NCI-H146 (cell line): ENCODE results near the gene ACTL8.

Experiments
- DNase-seq: peaks from one replicate; lab custom pipeline; 2025; lab: John Stamatoyannopoulos, UW

ACTL8 gene

DNA sequence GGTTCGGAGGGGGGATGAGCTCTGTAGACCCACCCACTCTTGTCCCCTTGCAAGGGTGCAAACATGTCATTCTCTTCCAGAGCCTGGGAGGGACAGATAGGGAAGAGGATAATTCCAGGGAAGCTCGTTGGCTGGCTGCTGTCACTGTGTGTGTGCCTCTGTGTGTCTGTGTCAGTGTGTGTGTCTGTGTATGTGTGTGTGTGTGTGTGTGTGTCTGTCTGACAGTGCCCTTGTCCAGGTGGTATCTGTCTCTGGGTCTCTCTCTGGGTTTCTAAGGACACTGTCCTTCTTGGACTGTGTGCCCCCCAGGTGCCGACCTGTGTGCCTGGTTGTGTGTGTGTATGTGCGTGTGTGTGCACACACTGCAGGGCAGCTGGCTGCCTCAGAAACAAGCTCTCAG, 90.5 kb downstream of the ACTL8 start:
- DNase-seq = no peak

DNA sequence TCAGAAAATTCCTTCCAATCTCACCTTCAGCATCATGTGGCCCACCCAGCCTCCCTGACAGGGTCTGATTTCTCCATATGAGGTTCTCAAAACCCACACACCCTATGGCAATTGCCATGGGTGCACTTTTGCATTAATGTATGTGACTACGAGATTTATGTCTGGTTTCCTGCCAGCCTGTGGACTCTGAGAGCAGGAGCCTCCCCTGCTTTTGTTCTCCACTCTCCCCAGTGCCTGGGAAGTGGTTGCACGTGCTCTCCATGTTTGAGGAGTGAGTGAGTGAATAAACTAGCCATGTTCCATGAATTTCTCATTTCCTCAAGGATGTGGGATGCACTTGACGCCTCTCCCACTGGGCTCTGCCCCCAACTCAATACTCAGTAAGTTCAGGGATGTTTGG, 91.2 kb downstream of the ACTL8 start:
- no peak for DNase-seq

DNA sequence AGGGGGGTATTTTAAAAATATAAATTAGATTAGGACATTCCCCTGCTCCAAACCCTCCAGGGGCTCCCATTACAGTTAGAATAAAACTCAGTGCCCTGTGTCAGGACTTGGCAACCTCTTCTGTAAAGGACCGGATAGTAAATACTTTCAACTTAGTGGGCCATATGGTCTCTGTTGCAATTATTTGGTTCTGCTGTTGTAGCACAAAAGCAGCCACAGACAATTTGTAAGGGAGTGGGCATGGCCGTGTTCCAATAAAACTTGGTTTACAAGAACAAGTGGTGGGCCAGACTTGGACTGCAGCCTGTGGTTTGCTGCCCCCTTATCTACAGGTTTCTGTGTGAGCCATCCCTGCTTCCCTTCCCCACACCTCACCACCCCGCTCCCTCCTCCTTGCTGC, 92.0 kb downstream of the ACTL8 start:
- no peak for DNase-seq

DNA sequence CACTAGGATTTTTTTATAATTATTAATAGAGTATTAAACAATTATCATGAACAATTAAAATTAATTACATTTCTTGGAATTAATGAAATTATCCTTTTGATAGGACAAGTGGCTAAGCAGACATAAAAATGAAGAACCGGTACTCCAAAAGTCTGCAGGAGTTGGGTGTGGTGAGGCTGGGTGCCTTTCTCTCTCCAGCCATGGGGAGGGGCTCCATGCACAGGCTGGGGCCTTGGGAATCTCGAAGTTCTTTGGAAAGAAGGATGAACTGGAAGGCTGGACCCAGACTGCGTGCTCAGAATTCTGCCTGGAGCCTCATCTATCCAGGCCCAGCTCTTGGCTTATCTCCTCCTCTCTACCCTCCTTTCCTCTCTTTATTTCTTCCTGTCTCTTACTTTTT, 94.1 kb downstream of the ACTL8 start:
- no peak for DNase-seq

- DNase-seq = no peak
Observed at GRCh38 chr1:17851056-17851455, 95.9 kb downstream of the ACTL8 start.

DNA sequence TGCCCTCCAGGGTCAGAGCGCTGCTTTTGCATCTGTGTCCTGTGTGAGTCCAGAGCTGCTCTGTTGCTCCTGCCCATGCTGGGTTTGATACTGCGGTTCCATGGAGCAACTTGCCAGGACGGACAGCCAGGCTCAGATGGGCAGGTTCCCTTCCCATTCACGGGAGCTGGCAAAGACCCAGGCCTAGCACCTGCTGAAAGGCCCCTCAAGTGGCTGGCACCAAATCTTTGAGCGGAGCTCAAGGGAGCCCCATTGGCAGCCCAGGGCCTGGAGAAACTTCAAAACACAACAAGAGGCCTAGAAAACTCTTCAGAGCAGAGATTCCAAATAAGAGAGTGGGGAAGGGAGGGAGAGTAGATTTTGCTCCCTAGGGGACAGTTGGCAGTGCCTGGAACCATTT, 97.2 kb downstream of the ACTL8 start:
- no peak for DNase-seq

DNA sequence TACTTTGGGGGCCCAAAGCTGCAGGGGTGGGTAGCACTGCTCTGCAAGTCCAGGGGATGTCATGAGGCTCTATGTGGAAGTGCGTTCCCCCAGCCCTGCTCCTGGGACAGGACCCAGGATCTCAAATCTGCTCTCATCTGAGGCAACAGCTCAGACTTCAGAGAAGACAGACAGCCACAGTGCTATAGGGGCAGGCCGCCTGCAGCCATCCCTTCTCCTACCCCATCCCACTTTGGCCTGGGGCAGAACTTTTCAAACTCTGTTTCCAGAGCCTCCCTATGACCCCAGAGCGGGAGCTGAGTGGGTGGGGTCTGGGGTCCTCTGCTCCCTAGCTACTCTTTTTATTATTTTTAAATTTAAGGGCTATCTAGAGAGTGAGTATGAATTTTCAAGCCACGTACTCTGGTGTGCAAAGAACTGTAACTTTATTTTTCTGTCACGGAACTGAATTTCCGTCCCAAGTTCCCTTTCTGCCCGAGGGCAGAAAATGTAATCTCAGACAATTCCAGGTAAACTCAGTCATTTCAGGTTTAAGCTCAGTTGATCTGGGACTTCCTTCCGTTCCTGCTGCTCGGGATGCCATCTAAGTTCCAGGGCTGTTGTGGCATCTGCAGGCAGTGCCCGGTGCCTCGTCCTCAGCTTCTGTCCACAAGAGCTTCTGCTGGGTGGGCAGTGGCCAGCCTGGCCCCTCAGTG, 98.3 kb downstream of the ACTL8 start:
- no peak for DNase-seq

DNA sequence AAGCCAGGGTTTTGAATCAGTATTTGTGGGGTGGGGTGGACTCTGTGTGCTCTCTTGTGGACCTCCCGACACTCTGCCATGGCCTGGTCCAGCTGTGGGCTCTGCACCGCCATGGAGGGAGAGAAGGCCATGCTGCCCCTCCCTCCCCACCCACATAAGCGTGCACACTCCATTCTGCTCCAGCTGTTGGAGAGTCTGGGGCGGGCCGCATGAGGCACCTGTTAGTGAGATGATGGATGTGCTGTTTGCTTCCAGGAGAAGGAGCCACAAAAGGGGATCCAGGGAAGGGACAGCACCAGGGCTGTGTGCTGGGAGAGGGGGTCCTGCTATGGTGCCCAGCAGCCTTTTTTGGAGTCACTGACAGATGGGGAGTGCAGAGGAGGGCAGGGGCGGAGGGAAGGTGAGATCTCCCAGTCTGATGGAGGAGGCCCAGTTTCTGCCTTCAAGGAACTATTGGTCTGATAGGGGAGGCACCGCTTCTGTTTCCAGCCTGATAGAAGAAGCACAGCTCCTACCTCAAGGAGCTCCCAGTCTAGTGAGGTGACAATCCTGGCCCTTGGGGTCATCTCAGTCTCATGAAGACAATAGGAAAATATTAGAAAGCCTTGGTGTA, 101.5 kb downstream of the ACTL8 start:
- DNase-seq = no peak

DNA sequence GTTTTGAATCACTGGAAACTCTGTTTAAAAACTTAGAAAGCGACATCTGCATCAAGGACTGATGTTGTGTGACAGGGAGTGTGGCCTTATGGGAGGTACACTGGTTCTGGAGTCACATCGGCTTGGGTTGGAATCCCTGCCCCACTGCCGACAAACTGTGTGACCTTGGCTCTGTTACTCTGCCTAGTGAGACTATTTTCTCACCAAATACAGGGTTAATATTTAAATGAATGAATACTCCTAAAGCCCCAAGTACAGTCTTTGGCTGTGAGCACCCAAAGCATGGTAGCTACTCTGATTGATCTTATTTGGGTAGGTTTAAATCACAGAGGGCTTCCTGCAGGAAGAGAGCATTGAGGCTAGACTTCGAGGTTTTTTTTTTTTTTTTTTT, 102.0 kb downstream of the ACTL8 start:
- no peak for DNase-seq

DNA sequence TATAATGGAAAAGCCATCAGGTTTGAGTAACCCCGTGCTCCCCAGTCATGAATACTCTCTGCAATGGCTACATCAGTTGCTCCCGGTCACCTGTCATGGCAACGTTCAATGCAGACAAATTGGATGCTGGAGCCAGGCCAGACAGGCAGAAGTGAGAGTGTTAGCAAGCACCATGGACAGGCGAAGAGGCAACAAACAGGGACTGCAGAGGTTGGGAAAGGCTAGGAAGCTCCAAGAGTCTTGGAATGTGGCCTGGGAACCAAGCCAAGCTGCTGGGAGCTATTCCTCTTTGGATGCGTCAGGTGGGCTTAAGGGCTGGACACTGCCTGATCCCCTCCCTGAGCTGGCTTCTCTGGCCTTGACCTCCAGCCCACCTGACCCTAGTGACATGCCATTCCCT, 102.9 kb downstream of the ACTL8 start:
- no peak for DNase-seq

GRCh38 chr1:17860812-17861211, 105.7 kb downstream of the ACTL8 start:
- DNase-seq = no peak

GRCh38 chr1:17861685-17862084, 106.6 kb downstream of the ACTL8 start:
- DNase-seq = peak; percentile 24

- DNase-seq = no peak
Observed at GRCh38 chr1:17862121-17862520, 107.0 kb downstream of the ACTL8 start.

DNA sequence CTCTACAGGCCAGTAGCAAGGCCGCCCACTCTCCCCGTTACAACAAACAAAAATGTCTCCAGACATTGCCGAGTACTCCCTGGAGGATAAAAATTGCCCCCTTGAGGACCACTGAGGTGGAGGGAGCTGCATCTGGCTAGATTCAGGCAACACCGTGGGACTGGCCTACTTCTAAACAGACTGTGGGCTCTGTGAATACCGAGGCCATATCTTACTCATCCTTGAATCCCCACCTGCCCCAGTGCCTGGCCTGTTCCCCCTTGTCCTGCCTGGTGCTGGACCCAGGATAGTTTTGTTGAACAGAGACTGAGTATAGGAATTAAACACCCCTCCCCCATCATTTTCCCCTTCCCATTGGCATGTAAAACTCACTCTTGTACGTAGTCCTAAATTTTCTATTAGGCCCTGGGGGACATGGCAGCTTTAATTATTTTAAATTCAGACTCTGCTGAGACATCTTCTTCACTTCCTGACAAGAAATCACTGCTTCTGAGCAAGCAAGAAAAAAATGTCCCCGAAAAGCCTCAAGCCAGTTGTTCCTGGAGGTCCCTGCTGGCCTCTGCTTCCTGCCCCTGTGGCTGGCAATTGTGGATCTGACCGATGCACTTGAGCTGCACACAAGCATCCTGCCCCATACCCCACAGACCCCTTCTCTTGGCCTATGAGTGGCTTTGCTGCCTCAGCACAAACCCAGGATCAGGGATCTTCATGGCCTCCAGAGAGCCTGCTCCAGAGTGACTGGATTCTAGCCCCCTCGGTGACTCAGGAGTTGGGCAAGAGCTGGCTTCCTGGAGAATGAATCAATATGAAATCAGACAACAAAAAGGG, 111.0 kb downstream of the ACTL8 start:
- no peak for DNase-seq

DNA sequence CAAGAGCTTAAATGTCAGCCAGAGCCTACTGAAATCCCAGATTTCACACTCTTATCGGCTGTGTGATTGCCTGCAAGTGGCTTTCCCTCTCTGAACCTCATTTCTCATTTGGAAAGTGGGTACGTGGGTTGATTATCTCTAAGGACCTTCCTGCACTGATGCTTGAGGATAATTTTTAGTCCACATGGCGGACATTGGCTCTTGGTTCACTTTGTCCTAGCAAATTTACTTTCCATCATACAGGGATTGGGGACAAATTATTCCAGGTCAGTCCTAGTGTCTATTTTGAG, 111.6 kb downstream of the ACTL8 start:
- no peak for DNase-seq

GRCh38 chr1:17867470-17867869, 112.3 kb downstream of the ACTL8 start:
- DNase-seq = no peak

DNA sequence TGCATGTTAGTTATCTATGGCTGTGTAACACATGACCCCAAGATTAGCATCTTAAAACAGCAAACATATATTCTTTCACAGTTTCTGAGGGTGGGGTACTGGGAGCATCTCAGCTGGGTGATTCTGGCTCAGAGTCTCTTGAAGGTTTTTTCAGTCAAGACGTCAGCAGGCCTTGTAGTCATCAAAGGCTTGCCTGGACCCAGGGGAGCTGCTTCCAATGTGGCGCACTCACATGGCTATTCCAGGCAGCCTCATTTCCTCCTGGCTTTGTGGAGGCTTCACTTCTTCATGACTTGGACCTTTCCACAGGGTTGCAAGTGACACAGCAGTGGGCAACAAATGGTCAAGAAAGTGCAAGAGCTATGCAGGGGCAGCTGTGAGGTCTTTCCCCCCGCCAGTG, 114.7 kb downstream of the ACTL8 start:
- DNase-seq = no peak

- no peak for DNase-seq
Observed at GRCh38 chr1:17870679-17871078, 115.5 kb downstream of the ACTL8 start.

DNA sequence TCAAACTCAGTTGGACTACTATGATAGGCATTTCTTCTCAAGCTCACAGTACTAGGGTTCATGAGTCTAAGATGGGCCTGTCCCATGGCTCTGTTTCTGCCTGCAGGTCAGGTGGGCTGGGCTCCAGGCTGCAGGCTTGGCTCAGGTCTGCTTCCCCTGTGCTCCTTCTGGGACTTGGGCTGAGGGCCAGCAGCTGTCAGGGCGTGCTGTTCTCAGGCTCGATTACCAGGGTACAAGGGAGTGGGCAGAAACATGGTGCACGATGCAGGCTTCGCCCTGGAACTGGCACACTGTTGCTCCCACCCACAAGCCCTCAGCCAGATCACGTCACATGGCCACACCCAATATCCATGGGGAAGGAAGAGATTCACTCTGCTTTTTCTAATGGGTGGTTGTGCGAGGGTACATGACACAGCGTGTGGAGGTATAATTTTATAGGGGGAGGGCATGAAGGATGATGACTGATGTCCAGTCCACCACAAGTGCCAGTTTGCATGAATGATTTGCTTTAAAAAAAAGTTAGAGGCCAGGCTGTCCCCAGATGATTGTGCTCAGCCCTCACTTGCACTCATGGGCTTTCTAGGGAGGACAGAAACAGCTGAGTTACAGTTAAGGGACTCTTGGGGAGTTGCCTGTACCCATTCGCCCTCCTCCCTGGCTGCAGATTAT, 118.0 kb downstream of the ACTL8 start:
- no peak for DNase-seq

DNA sequence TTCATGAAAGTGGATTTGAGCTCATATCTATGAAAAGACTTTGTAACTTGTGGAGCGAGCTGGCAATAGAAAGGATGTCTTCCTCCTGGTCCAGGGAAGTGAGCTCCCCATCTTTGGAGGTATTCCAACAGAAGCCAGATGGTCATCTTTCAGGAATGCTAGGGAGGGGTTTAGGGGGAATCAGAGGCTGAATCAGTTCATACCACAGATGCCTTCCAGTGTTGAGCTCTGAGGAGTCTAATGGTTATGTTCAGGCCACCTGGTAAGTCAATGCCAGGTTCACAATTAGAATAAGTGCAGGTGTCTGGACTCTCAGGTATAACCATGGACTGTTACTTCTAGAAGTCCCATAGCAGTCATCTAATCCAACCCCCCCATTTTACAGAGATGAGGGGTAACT, 119.1 kb downstream of the ACTL8 start:
- DNase-seq = no peak

DNA sequence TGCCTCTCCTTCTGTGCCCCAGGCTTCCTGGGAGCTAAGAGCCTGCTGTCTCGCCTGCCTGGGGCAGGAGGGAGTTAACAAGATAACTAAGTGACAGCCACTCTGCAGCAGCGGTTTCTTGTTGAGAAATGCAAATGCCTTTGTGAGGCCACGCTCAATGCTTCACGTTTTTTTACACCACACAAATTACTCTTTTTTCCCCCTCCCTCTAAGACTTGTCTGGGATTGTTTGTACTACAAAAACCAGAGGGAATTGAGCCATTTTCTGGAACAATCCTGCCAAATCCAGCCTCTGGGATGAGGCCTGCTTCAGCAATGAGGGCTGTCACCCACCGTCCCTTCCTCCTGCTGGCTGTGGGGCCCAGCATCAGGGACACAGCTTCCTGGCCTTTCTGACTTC, 119.6 kb downstream of the ACTL8 start:
- no peak for DNase-seq

DNA sequence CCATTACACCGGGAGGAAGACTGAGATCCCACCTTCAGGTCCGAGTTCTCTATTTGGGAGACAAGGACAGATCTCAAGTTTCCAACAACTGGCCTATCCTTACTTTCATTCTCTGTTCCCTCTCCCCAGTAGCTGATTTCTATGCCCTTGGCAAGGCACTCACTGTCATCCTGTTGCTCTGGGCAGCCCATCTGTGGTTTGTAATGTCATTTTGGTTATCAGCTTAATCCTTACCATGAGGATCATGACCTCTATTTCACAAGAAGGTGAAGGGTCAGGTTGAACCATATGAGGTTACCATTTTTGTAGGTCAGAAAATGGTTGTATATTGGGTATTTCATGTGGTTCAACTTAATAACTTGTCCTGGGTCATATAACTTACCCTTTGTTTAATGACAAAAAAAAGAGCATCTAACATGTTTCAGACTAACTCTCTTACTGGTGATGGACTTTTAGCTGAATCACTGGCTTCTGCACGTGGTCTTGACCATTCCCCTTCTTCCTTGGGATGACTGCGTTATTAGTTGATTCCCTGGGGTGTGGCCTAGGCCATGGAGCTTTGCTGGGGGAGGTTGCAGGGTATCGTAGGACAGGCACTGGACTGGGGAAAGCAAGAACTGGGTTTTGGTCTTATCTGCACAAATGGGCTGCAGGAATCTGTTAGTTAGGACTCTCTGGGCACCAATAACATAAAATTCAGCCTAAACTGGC, 120.2 kb downstream of the ACTL8 start:
- no peak for DNase-seq
